Gastroesophageal sphincter (tissue), 3 donors: ENCODE data around the gene HLA-DMB.

Experiments
- CTCF ChIP-seq, 4 experiments: fragments of 200-600 bp in 2 of 4; fragments of 450-650 bp in 2 of 4; sonication (generic) in 1 of 4; IDR thresholded peaks; one replicate each; pipeline ENCODE4 v1.5.1; 2017 to 2019; ENCODE audit warnings: antibody characterized with exemption in 4 of 4, mild to moderate bottlenecking in 2 of 4, moderate library complexity in 2 of 4
- EP300 ChIP-seq: sonication (generic); formaldehyde crosslinking; IDR thresholded peaks from one replicate; pipeline ENCODE4 v1.6.1; 2017; ENCODE audit warnings: antibody characterized with exemption, mild to moderate bottlenecking
- POLR2A ChIP-seq, 2 donors: fragments of 450-650 bp; IDR thresholded peaks; one replicate each; pipeline ENCODE4 v1.6.1; 2017; ENCODE audit warnings: antibody characterized with exemption in 2 of 2, mild to moderate bottlenecking in 2 of 2, moderate library complexity in 1 of 2

GRCh38 chr6:32906539-32906938 lies 34.3 kb downstream of the HLA-DMB start:
- no peak for TF ChIP-seq CTCF (IDR thresholded peaks at IDR 0.05)
- TF ChIP-seq POLR2A (IDR thresholded peaks at IDR 0.05), result no peak
- TF ChIP-seq EP300, result no peak
